Psoas muscle (tissue), 8 donors: Measurements from ENCODE around the gene TTC22. TPM values are rescaled to one million over a fixed set of nuclear protein-coding genes. Genes with fewer than 3 reads are reported as not detected.

Experiments
- ATAC-seq, 4 donors: fragments of 200-7000 bp; cut with Tn5 transposase; one replicate each; pipeline ENCODE4 v1.9.1; 2020; ENCODE audit warnings: moderate library complexity in 3 of 4, mild to moderate bottlenecking in 2 of 4
- DNase-seq, 2 donors: peaks; one replicate each; pipeline ENCODE4 v3.0.0-alpha.2; 2020
- H3K27ac ChIP-seq: fragments of 200-600 bp; one replicate; pipeline ENCODE4 v1.8.0; 2022
- H3K27me3 ChIP-seq, 3 donors: fragments of 200-600 bp in 1 of 3; one replicate each; pipeline versions ENCODE4 v1.6.1 to v1.8.0; 2013 to 2022; ENCODE audit warnings: low read length in 2 of 3, mild to moderate bottlenecking in 2 of 3, moderate library complexity in 1 of 3; ENCODE audit not compliant: insufficient read depth in 3 of 3
- H3K36me3 ChIP-seq, 2 donors: fragments of 200-600 bp in 1 of 2; one replicate each; pipeline versions ENCODE4 v1.6.1 to v1.8.0; 2013 to 2022; ENCODE audit warnings: low read depth in 1 of 2, mild to moderate bottlenecking in 1 of 2, moderate library complexity in 1 of 2; ENCODE audit not compliant: insufficient read depth in 1 of 2
- H3K4me1 ChIP-seq: fragments of 200-600 bp; one replicate; pipeline ENCODE4 v1.8.0; 2022
- H3K4me3 ChIP-seq: fragments of 200-600 bp; one replicate; pipeline ENCODE4 v1.8.0; 2022; ENCODE audit warnings: mild to moderate bottlenecking
- H3K9me3 ChIP-seq: fragments of 200-600 bp; one replicate; pipeline ENCODE4 v1.8.0; 2022
- CTCF ChIP-seq: fragments of 200-600 bp; IDR thresholded peaks from one replicate; pipeline ENCODE4 v1.8.0; 2022; ENCODE audit warnings: antibody characterized with exemption
- WGBS, 3 donors: extraction: QIAGEN DNeasy Blood & Tissue Kit; methylation state at CpG; one replicate each; pipeline versions ENCODE4 v1.1.6 to v1.1.7; 2013; 5-methylcytosine and 5-hydroxymethylcytosine counted together
- intact Hi-C, 2 donors: fragments of 100-400 bp; cut with DNase I; formaldehyde crosslinking; loops; one replicate each; pipeline versions ENCODE4 v1.11.0 to v1.14.2; 2022
- polyA plus RNA-seq, 3 donors: library from polyadenylated mRNA; stranded (reverse); fragments of 200-250 nt; gene quantifications; one replicate each; pipeline ENCODE4 v1.2.3, GENCODE V29; 2013
- total RNA-seq, 4 donors: library from RNA; stranded (reverse); fragmentation: NEBNext Ultra II Directional in 2 of 4; extraction: Animal tissue kit (Norgen Biotek cat#: 25700) in 2 of 4; gene quantifications; one replicate each; pipeline versions ENCODE4 v1.2.1 to v1.2.4, GENCODE V29; 2021 to 2023
- donor health status: healthy with polysubstance abuse.
- donor health status: DM: no; HTN: no; CAD: no; lungs with moderate emphysema.
- donor health status: Bipolar disorder and iron deficiency.
- donor health status: healthy.
- donor health status: DM: yes; HTN: yes; CAD: no.
- donor health status: DM: no; HTN: no; CAD: no.
- donor health status: DM: no; HTN: no; CAD: no.
- donor health status: DM: yes; HTN: yes; CAD: no.

The TTC22 gene
- total and polyA plus RNA-seq, 7 donors, result 0.03 to 0.13 (median 0.03) TPM; not detected in 2

DNA sequence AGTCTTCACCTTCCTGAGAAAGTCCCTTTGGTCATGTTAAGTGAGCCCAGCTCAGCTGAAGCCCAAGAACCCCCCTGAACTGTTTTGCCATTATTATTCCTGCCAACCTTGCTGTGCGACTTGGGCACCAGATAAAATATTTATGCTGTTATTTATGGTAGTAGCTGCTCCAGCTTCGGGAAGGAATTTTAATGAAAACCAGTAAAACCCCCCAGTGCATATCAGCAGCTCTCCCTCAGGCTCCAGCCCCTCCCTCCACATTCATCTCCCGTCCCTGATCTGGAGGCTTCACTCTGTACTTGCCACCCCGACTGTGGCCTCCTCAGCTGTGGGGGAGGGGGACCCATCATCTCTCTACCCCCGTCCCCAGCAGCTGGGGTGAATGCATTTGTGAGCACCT lies 12.7 kb downstream of the TTC22 start:
- DNase-seq (no peak), ATAC-seq (no peak)
- no peaks in the 10 kb centered on the region for H3K4me1 ChIP-seq
- intact Hi-C loops, result no loop called here
- peaks cover 0 to 11% (median 6%) of the 10 kb centered on the region in 3 donors for H3K27me3 ChIP-seq
- no peak overlapping the region for H3K4me3 ChIP-seq
- H3K36me3 ChIP-seq, result no peaks in the 10 kb centered on the region
- 23 to 29% (median 24%) methylated on average over 5 of the region's 5 CpGs for WGBS, 3 donors
- no peak overlapping the region for H3K27ac ChIP-seq
- no peak for TF ChIP-seq CTCF
- peaks cover 6% of the 10 kb centered on the region for H3K9me3 ChIP-seq

DNA sequence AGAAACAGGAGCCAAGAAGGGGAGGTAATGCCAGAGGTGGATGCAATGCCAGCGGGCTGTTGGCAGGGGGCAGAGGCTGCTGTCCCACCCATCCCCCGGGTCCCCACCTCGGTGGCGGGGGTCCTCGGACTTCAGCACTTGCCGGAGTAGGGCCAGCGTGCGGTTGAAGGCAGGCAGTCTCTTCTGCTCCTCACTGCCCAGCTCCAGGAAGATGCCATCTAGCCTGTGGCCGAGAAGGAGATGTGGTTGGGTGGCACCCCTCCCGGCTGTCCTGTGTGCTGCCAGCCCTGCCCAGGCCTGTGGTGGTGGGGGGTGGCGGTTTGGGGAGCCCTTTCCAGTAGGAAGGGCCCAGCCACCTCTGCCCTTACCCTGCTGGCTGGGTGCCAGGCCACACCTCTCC lies 13.5 kb downstream of the TTC22 start:
- intact Hi-C loops, result no loop called here
- 75 to 83% (median 83%) methylated on average over 5 to 11 of the region's 11 CpGs for WGBS, 3 donors

DNA sequence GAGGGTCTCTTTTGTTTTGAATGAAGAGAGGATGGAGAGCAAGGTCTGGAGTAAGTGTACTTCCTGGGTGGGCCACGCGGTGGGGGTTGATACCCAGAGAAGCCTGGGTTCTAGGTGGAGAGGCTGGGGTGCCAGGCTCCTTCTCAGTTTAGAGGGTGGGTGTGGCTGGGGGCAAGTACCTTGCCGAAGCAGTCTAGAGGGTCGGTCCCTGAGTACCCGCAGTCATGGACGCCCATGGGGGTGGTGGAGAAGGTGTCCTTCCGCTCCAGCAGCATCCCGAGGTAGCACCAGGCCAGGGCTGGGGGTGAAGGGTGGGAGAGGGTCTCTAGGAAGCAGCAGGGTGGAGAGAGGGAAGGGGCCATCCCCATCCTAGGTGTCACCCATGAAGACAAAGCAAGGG lies 14.3 kb downstream of the TTC22 start:
- Histone ChIP-seq H3K9me3 (peaks cover under 1% of the 10 kb centered on the region), H3K27ac (no peak overlapping the region), H3K4me3 (no peak overlapping the region), H3K27me3 (peaks cover 0 to 6% (median 0%) of the 10 kb centered on the region in 3 donors), H3K4me1 (no peaks in the 10 kb centered on the region), H3K36me3 (no peaks in the 10 kb centered on the region)
- intact Hi-C loops, result no loop called here
- 86 to 93% (median 90%) methylated on average over 8 of the region's 8 CpGs for WGBS, 3 donors
- ATAC-seq (no peak), DNase-seq (no peak)
- no peak for TF ChIP-seq CTCF

More for the DNA sequence above, 13.5 kb downstream of the TTC22 start:
- no peak for TF ChIP-seq CTCF
- Histone ChIP-seq H3K9me3 (peaks cover 6% of the 10 kb centered on the region), H3K27me3 (peaks cover 0 to 11% (median 3%) of the 10 kb centered on the region in 3 donors), H3K4me3 (no peak overlapping the region), H3K4me1 (no peaks in the 10 kb centered on the region), H3K36me3 (no peaks in the 10 kb centered on the region), H3K27ac (no peak overlapping the region)
- DNase-seq (no peak), ATAC-seq (no peak)

DNA sequence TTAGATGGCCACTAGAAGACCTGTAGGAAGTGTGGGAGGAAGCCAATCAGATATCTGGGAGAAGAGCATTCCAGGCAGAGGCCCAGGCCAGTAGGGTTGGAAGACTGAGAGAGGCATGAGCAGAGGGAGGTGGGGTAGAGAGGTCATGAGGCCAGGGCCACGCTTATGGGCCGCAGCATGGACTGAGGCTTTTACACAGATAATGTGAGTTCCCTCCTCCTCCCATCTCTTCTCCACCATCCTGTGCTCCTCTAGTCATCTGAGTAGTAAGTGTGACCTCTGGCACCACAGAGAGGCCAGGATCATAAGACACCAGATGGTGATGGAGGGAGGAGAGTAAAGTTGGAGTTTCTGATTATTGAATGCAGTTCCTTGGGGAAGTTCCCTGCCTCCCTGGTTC lies 17.1 kb downstream of the TTC22 start:
- intact Hi-C loops, result no loop called here
- Histone ChIP-seq H3K9me3 (no peaks in the 10 kb centered on the region), H3K4me3 (no peak overlapping the region), H3K36me3 (no peaks in the 10 kb centered on the region), H3K27ac (no peak overlapping the region), H3K27me3 (peaks cover 0 to 23% (median 4%) of the 10 kb centered on the region in 3 donors), H3K4me1 (peaks cover 3% of the 10 kb centered on the region)
- WGBS, 3 donors, result 62 to 71% (median 63%) methylated on average over 2 of the region's 2 CpGs
- no peak for TF ChIP-seq CTCF
- DNase-seq, result no peak
- ATAC-seq, result no peak

DNA sequence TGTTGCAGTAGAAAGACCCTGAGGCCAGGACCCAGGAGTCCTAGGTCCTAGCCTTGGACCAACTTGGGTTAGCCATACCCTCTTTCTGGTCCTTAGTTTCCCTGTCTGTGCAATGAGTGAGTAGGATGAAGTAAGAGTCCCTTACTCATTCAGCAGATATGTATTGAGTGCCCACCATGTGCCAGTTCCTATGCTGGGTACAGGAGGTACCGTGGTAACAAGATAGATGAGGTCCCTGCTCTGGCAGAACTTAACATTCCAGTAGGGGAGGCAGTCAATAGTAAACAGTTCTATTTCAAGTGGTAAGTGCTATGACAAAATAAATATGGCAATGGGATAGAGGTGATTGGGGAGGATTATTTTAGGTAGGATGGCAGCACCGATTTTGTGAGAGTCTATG lies 18.5 kb downstream of the TTC22 start:
- Histone ChIP-seq H3K27me3 (peaks cover 0 to 23% (median 4%) of the 10 kb centered on the region in 3 donors), H3K36me3 (no peaks in the 10 kb centered on the region), H3K27ac (no peak overlapping the region), H3K4me1 (peaks cover 3% of the 10 kb centered on the region), H3K9me3 (no peaks in the 10 kb centered on the region), H3K4me3 (no peak overlapping the region)
- intact Hi-C loops, result no loop called here
- no peak for ATAC-seq
- DNase-seq, result no peak
- WGBS, 3 donors, result 59 to 70% (median 60%) methylated on average over 2 of the region's 2 CpGs
- TF ChIP-seq CTCF, result no peak
